ENCODE results near the gene CHD9.
A peak's percentile ranks its signal among the peaks of the same experiment; 100 is the strongest.

CHD9 gene

DNA sequence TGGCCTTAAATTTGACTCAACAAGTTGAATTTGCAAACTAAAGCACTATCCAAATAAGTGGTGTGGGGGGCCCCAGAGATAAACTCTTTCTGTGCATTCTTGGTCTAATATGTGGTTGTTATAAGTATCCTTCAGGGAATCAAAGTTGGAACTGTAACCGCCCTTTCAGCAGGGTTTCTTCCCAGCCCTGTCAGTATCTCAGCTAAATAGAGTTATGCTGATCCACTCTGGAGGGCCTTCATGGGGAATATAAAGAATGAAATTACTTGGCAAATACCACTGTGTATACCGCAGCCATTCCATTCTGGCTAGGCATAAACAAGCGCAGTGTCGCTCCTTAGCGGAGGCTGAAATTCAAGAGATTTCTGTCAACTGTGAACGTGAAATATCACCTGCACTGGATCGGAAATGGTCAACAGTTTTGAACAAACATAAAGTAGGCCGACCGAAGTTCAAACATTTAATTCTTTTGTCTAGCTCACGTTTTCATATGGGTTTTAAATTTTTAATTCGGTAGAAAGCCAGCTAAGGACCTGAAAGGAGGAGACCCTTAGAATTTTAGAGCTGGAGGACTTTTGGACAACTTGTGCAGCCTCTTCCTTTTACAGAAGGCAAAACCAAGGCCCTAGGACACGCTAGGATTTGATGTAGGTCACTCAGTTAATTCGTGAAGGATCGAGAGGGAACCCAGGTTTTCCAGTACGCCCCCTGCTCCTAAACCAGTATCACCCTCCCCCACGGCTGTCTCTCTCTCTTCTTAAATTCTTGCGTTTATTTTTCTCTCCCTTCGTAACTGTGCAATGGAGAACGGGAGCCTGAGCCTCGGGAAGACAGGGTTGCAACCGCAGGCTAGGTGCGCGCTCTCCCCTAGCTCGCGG lies 74.7 kb downstream of the CHD9 start:
- in situ Hi-C loops (cut with MboI; ENCODE audit: low sequenced_read_pairs), result no loop called here
- peaks cover 9% of the 10 kb centered on the region for H3K4me1 ChIP-seq
- H3K9me3 ChIP-seq, result no peaks in the 10 kb centered on the region
- DNase-seq (ENCODE audit: low spot score in 2 of 2), result peak in 1 of 2 experiments; percentile 10
- H3K36me3 ChIP-seq (replicated peaks), result no peaks in the 10 kb centered on the region
- no peaks in the 10 kb centered on the region for H3K27me3 ChIP-seq (ENCODE audit: low read depth)
- H3K4me3 ChIP-seq, result peak overlapping the region; percentile 65

DNA sequence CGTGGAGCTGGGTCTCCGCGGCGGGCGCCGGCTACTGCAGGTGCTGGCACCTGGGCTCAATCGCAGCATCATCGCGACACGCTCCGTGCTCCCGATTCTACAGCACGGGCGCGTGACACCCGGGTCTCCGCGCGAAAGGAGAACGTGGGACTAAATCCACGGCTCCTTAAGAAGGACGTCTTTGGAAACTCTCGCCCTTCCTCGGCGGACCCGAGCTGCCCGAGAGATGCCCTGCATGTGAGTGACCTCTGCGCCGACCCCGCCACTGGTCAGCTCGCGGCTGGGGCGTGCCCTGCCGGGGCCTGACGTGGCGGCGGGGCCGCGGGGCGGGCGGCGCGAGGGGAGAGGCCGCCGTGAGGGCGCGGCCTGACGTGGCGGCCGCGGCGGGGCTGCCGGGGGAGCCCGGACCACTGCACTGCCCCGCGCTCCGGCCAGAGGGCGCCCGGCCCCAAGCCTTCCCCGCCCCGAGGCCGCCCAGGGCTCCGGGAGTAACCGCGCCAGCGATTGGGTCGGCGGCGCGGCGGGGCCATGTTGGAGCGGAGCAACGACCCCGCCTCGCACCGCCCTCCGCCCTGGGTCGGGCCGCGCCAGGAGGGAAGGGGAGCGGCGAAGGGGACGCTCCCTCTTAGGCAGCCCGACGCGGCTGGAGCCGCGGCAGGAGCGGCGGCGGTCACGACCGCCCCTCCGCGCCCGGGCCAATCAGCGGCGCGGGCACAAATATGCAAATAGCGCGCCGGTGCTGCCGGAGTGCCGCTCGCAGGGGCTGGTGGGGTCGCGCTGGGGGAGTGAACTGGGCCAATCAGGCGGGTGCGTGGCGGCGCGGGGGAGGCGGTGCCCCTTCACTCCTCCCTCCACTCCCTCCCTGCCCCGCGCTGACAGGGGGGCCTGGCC lies 75.6 kb downstream of the CHD9 start:
- DNase-seq (ENCODE audit: low spot score in 2 of 2), result peak; percentile 93 to 97
- Histone ChIP-seq H3K4me1 (peaks cover 9% of the 10 kb centered on the region), H3K27me3 (ENCODE audit: low read depth) (no peaks in the 10 kb centered on the region), H3K9me3 (no peaks in the 10 kb centered on the region), H3K36me3 (replicated peaks) (no peaks in the 10 kb centered on the region), H3K4me3 (peak overlapping the region; percentile 65)
- in situ Hi-C loops (cut with MboI; ENCODE audit: low sequenced_read_pairs), result no loop called here

DNA sequence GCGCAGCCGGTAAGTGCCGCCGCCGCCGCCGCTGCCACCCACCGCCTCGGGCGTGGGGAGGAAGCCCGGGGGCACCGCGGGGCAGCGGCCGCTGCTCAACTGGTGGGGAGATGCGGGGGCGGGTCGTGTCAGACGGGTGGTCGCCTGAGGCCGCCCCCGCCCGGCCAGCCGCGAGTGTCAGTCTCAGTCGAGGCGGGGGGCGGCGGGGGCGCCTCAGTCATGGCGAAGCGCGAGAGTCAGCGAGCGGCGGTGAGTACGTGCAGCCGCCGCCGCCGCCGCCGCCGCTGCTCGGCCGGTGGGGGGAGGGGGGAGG lies 76.2 kb downstream of the CHD9 start:
- peak overlapping the region; percentile 65 for H3K4me3 ChIP-seq
- no peaks in the 10 kb centered on the region for H3K9me3 ChIP-seq
- H3K4me1 ChIP-seq, result peaks cover 9% of the 10 kb centered on the region
- in situ Hi-C loops (cut with MboI; ENCODE audit: low sequenced_read_pairs), result no loop called here
- no peak for DNase-seq (ENCODE audit: low spot score in 2 of 2)
- H3K27me3 ChIP-seq (ENCODE audit: low read depth), result no peaks in the 10 kb centered on the region
- H3K36me3 ChIP-seq (replicated peaks), result no peaks in the 10 kb centered on the region

DNA sequence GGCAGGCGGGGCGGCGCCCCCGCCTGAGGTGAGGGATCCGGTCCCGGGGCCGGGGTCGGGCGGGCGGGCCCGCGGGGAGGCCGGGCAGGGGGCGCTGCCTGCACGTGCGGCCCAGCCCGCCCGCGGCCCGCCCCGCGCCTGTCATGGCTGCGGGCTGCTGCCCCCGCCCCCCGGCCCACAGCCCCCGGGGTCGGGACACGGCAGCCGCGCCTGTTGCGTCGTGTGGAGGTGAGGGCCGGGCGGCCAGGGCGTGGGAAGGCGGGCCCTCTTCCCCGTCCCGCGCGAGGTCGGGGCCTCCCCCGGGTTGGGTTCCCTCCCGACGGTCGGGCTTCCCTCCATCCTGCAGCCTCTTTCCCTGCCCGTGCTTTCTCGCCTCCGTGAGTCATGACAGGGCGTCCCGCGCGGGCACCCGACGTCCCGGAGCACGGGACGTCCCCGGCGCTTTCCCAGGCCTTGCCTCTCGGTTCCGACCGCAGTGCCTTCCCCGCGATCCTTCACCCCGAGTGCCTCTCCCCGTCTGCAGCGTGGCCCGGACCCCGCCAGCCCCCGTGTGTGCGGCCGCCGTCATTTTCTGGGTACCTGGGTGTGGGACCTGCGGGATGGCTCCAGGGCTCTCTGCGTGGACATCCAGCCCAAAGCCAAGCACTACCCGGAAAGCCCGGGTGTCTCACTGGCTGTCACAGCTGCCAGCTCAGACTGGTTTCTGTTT lies 76.7 kb downstream of the CHD9 start:
- Histone ChIP-seq H3K27me3 (ENCODE audit: low read depth) (no peaks in the 10 kb centered on the region), H3K9me3 (no peaks in the 10 kb centered on the region), H3K4me1 (peaks cover 9% of the 10 kb centered on the region), H3K36me3 (replicated peaks) (no peaks in the 10 kb centered on the region), H3K4me3 (peak overlapping the region; percentile 65)
- peak; percentile 4 to 53 for DNase-seq (ENCODE audit: low spot score in 2 of 2)
- in situ Hi-C loops (cut with MboI; ENCODE audit: low sequenced_read_pairs), result no loop called here

DNA sequence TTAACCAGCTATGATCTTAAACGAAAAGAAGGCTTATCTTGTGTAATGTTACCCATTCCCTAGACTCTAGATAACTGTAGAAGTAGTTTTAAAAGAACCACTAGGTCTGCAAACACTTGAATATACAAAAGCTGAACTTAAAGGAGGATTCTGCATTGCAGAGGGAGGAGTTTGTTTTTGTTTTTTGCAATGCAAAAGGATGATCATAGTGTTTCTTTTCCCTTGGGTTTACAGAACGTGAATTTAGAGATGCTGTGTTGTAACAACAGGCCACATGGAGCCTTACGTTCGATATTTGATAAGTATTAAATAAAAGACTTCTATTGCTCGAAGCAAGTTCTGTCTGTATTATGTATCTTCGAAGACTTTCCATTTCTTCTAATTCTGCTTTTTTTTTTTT lies 77.6 kb downstream of the CHD9 start:
- H3K4me3 ChIP-seq, result peak overlapping the region; percentile 65
- H3K36me3 ChIP-seq (replicated peaks), result no peaks in the 10 kb centered on the region
- H3K9me3 ChIP-seq, result no peaks in the 10 kb centered on the region
- DNase-seq (ENCODE audit: low spot score in 2 of 2), result no peak
- no peaks in the 10 kb centered on the region for H3K27me3 ChIP-seq (ENCODE audit: low read depth)
- in situ Hi-C loops (cut with MboI; ENCODE audit: low sequenced_read_pairs), result no loop called here
- peaks cover 9% of the 10 kb centered on the region for H3K4me1 ChIP-seq

DNA sequence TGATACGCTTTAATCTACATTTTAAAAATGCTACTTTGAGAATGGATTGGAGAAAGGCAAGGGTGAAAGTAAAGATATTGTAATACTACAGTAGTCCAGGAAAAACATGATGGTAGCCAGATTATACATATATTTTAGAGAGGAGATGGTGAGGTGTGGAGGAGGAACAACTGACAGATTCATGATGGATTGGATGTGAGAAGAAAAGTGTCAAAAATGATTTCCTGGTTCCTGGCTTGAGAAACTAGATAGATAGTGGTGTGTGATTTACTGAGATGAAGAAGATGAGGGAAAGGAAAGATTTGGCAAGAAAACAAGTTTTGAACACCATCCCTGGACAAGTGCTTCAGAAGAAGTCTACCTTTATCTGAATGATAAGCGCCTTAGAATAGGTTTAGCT lies 80.5 kb downstream of the CHD9 start:
- H3K36me3 ChIP-seq (replicated peaks), result no peaks in the 10 kb centered on the region
- in situ Hi-C loops (cut with MboI; ENCODE audit: low sequenced_read_pairs), result no loop called here
- H3K4me3 ChIP-seq, result no peak overlapping the region
- no peaks in the 10 kb centered on the region for H3K9me3 ChIP-seq
- no peaks in the 10 kb centered on the region for H3K27me3 ChIP-seq (ENCODE audit: low read depth)
- DNase-seq (ENCODE audit: low spot score in 2 of 2), result no peak
- H3K4me1 ChIP-seq, result peaks cover 3% of the 10 kb centered on the region; the same call in 1 of the 2 replicates

DNA sequence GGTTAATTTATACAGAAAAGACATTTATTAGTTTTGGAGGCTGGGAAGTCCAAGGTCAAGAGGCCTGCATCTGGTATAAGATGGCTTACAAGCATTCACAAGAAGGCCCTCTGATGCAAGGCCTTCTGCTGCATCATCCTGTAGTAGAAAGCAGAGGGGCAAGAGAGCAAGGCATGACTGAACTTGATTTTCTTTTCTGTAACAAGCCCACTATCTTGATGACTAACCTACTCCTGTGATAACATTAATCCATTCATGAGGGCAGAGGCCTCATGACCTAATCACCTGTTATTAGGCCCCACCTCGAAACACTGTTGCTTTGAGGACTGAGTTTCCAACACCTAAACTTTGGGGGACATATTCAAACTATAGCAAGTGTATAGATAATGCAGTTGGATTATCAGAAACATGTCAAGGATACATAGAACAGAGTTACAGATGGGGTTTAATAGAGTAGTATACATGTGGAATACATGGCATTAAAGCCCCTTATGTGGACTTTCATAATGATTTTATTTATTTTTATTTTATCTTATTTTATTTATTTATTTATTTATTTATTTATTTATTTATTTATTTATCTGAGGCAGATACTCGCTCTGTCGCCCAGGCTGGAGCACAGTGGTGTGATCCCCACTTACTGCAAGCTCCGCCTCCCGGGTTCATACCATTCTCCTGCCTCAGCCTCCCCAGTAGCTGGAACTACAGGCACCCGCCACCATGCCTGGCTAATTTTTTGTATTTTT lies 88.2 kb downstream of the CHD9 start:
- H3K36me3 ChIP-seq (replicated peaks), result no peaks in the 10 kb centered on the region
- H3K9me3 ChIP-seq, result no peaks in the 10 kb centered on the region
- DNase-seq (ENCODE audit: low spot score in 2 of 2), result no peak
- H3K4me1 ChIP-seq, result 0 out of 2 replicates have a peak, but pooled peaks cover 5% of the 10 kb centered on the region
- no peak overlapping the region for H3K4me3 ChIP-seq
- H3K27me3 ChIP-seq (ENCODE audit: low read depth), result no peaks in the 10 kb centered on the region
- in situ Hi-C loops (cut with MboI; ENCODE audit: low sequenced_read_pairs), result no loop called here

DNA sequence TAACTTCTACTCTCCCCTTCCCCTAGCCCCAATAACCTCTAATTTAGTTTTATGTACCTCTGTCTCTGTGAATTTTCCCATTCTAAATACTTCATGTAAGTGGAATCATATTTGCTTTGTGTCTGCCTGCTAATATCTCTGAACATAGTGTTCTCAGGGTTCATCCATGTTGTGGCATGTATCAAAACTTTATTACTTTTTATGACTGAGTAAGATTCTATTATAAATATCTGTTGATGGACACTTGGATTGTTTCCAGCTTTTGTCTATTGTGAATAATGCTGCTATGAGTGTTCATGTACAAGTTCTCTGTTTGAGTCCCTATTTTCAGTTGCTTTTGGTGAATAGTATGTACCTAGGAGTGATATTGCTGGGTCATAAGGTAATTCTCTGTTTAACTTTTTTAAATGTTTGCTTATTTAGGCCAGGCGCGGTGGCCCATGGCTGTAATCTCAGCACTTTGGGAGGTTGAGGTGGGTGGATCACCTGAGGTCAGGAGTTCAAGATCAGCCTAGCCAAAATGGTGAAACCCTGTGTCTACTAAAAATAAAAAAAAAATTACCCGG lies 92.8 kb downstream of the CHD9 start:
- Histone ChIP-seq H3K36me3 (replicated peaks) (no peaks in the 10 kb centered on the region; the same call in 1 of the 2 replicates), H3K4me3 (no peak overlapping the region), H3K9me3 (peaks cover 9% of the 10 kb centered on the region), H3K27me3 (ENCODE audit: low read depth) (no peaks in the 10 kb centered on the region), H3K4me1 (no peaks in the 10 kb centered on the region)
- in situ Hi-C loops (cut with MboI; ENCODE audit: low sequenced_read_pairs), result no loop called here
- no peak for DNase-seq (ENCODE audit: low spot score in 2 of 2)

DNA sequence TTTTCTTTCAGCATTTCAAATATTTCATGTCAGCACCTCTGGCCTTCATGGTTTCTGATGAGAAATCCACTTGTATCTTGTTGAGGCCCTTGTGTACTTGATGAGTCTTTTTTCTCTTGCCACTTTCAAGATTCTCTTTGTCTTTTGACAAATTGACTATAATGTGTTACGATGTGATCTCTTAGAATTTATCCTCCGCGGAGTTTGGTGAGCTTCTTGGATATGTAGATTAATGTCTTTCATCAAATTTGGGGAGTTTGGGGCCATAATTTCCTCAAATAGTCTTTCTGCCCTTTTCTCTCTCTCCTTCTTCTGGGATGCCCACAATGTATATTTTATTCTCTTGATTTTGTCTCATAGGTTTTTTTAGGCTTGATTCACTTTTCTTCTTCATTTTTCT lies 96.0 kb downstream of the CHD9 start:
- H3K4me1 ChIP-seq, result no peaks in the 10 kb centered on the region
- H3K27me3 ChIP-seq (ENCODE audit: low read depth), result no peaks in the 10 kb centered on the region
- peaks cover 9% of the 10 kb centered on the region for H3K9me3 ChIP-seq
- no peak overlapping the region for H3K4me3 ChIP-seq
- no peaks in the 10 kb centered on the region; the same call in none of the 2 replicates for H3K36me3 ChIP-seq (replicated peaks)
- DNase-seq (ENCODE audit: low spot score in 2 of 2), result no peak
- in situ Hi-C loops (cut with MboI; ENCODE audit: low sequenced_read_pairs), result no loop called here

DNA sequence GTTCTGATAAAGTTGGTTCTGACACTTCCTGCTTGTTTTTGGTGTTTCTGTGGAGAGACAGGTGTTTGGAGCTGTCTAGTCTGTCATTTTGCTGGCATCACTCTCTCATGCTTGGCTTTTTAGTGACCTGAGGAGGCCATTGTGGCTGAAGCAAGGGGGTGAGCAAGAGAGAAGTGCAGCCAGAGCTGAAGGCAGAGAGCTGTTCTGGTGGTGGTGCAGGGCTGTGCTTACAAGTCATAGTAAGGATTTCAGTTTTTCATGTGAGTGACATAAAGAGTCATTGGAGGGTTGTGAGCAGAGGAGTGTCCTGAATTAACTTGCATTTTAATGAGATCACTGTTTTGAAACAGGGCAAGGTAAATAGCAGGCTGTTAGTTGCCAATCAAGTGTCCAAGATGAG lies 97.5 kb downstream of the CHD9 start:
- H3K4me1 ChIP-seq, result no peaks in the 10 kb centered on the region
- H3K36me3 ChIP-seq (replicated peaks), result peaks cover 13% of the 10 kb centered on the region
- no peak overlapping the region for H3K4me3 ChIP-seq
- peaks cover 9% of the 10 kb centered on the region for H3K9me3 ChIP-seq
- H3K27me3 ChIP-seq (ENCODE audit: low read depth), result no peaks in the 10 kb centered on the region
- no peak for DNase-seq (ENCODE audit: low spot score in 2 of 2)
- in situ Hi-C loops (cut with MboI; ENCODE audit: low sequenced_read_pairs), result no loop called here

DNA sequence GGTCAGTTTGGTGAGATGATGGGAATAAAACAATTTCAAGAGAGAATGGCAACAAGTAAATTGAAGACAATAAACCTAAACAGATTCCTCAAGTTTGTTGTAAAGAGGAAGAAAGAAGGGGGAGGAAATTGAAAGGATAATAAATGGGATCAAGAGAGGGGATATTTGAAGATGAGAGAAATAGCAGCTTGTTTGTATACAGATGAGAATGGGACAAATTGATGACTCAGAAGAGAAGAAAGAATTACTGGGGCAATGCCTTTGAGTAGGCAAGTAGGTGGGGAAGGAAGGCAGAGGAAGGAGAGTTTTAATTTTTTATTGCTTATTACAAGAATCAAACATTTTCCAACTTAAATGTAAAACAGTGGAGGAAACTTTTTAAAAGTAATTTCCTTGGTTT lies 98.3 kb downstream of the CHD9 start:
- no peak overlapping the region for H3K4me3 ChIP-seq
- in situ Hi-C loops (cut with MboI; ENCODE audit: low sequenced_read_pairs), result no loop called here
- peaks cover 14% of the 10 kb centered on the region for H3K36me3 ChIP-seq (replicated peaks)

DNA sequence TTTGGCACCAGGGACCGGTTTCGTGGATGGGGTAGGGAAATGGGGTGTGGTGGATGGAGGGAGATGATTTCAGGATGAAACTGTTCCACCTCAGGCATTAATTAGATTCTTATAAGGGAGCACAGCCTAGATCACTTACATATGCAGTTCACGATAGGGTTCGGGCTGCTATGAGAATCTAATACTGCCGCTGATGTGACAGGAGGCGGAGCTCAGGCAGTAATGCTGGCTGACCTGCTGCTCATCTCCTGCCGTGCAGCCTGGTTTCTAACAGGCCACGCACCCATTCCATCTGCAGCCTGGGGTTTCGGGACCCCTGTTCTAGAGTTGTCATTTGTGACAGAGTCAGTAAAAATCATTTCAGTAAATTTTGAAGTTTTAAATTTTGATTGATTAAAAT lies 99.7 kb downstream of the CHD9 start:
- no peak overlapping the region for H3K4me3 ChIP-seq
- H3K4me1 ChIP-seq, result no peaks in the 10 kb centered on the region
- peaks cover 9% of the 10 kb centered on the region for H3K9me3 ChIP-seq
- no peak for DNase-seq (ENCODE audit: low spot score in 2 of 2)
- H3K36me3 ChIP-seq (replicated peaks), result peaks cover 14% of the 10 kb centered on the region
- in situ Hi-C loops (cut with MboI; ENCODE audit: low sequenced_read_pairs), result no loop called here
- no peaks in the 10 kb centered on the region for H3K27me3 ChIP-seq (ENCODE audit: low read depth)

More for the DNA sequence above, 98.3 kb downstream of the CHD9 start:
- DNase-seq (ENCODE audit: low spot score in 2 of 2), result no peak
- Histone ChIP-seq H3K27me3 (ENCODE audit: low read depth) (no peaks in the 10 kb centered on the region), H3K9me3 (peaks cover 9% of the 10 kb centered on the region), H3K4me1 (no peaks in the 10 kb centered on the region)

DNA sequence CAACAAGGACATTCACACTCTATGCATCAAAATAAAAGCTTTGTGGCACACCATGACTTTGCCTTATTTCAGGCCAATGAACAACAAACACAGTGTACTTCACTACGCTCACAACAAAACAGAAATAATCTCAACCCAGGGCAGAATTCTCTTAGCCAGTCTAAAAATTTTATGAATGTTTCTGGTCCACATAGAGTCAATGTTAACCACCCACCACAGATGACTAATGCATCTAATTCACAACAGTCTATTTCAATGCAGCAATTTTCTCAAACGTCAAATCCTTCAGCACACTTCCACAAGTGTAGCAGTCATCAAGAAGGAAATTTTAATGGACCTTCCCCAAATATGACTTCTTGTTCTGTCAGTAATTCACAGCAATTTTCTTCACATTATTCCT lies 101.7 kb downstream of the CHD9 start:
- DNase-seq (ENCODE audit: low spot score in 2 of 2), result no peak
- no peak overlapping the region for H3K4me3 ChIP-seq
- no peaks in the 10 kb centered on the region for H3K4me1 ChIP-seq
- in situ Hi-C loops (cut with MboI; ENCODE audit: low sequenced_read_pairs), result no loop called here
- no peaks in the 10 kb centered on the region for H3K9me3 ChIP-seq
- H3K27me3 ChIP-seq (ENCODE audit: low read depth), result no peaks in the 10 kb centered on the region
- H3K36me3 ChIP-seq (replicated peaks), result peaks cover 14% of the 10 kb centered on the region

Data from HAP-1 (cell line).